T-helper 1 cell treated with Interleukin-12 subunit alpha and Interleukin-12 subunit beta and Interleukin-4 antibody, amounts not matched to agents 30 ng/mL and 1 ng/mL, for 36 hours (primary cell): ENCODE data around the gene ST6GALNAC5. TPM values are rescaled to one million over a fixed set of nuclear protein-coding genes. Genes with fewer than 3 reads are reported as not detected.
"Not testable (repeated sequence)": the region's sequence is repeated elsewhere in the genome, so short reads cannot be mapped to it uniquely, and the experiment has no call there.

Source experiments
- intact Hi-C: fragments of 100-400 bp; cut with micrococcal nuclease; formaldehyde crosslinking; loops from one replicate; pipeline ENCODE4 v1.15.1; 2024
- total RNA-seq: library from RNA; stranded (reverse); gene quantifications from 2 replicates; pipeline ENCODE4 v1.2.3, GENCODE V29; 2022

ST6GALNAC5 gene
- total RNA-seq, 1 donor from 2014 or later = not detected

DNA sequence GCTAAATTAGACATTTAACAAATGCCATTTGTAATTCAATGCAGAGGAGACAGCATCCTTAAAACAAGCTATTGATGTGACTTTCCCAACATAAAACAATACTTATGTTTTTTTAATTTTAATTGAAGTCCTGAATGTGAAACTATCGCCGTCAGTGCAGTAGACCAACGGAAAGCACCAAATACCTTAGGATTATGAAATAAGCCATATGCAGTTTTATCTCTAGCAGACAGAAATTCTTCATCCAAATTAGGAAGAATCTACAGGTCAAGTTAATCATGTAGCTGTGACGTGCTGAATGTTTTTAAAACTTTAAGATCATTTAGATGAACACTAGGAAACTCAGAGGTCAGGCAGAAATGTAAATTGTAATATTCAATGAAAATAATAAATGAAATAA lies 714 bp upstream of the ST6GALNAC5 start:
- intact Hi-C loops = no loop called here

GRCh38 chr1:76868154-76868882 lies 1.0 kb downstream of the ST6GALNAC5 start:
- intact Hi-C loops = loop anchor here (1.0 kb wide), 1 partner anchor 714 kb away; no protein-coding TSS in a partner anchor

DNA sequence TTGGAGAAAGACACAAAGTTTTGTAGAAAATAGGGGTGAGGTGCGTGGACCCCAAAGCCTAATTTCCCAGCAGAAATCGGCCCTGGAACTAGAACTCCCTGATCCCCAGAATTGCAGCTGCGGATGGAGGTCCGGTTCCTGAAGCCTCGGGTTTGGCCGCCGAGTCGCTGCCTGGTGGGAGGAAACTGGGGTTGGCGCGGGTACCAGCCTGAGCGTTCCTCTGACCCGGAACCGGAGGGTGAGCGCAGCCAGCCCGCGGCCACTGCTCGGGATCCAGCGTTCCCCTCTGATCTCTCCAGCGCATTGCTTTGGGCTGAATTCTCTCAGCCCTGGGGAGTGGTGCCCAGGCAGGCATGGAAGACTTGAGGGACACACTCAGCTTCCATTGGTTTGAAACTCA lies 1.6 kb downstream of the ST6GALNAC5 start:
- intact Hi-C loops = loop anchor here (1.0 kb wide), 1 partner anchor 715 kb away; no protein-coding TSS in a partner anchor

- intact Hi-C loops = no loop called here
Observed at GRCh38 chr1:76870037-76870436, 2.8 kb downstream of the ST6GALNAC5 start.

- intact Hi-C loops = no loop called here
Observed at GRCh38 chr1:76871355-76871974, 4.2 kb downstream of the ST6GALNAC5 start.

GRCh38 chr1:76872944-76873343 lies 5.7 kb downstream of the ST6GALNAC5 start:
- intact Hi-C loops = no loop called here

- intact Hi-C loops = no loop called here
Observed at GRCh38 chr1:76876655-76877395, 9.5 kb downstream of the ST6GALNAC5 start.

- intact Hi-C loops = not testable (repeated sequence)
Observed at GRCh38 chr1:76879014-76879413, 11.7 kb downstream of the ST6GALNAC5 start.

DNA sequence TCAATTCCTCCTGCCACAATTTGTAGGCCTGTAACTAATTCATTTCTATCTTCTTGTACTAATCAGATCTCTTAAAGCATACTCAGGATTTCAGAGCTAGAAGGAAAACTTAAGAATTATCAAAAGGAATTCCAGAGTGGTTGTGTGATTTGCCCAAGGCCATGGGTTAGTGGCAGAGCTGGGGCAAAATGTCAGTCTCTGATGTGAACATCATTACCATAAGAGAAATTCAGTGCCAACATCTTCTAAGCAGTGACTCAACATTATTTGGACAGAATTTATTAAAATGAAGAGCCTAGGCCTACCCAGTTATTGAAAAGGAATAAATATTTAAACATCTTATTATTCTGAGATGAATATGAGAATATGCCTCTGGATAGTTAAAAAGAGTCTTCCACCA lies 14.5 kb downstream of the ST6GALNAC5 start:
- intact Hi-C loops = no loop called here

DNA sequence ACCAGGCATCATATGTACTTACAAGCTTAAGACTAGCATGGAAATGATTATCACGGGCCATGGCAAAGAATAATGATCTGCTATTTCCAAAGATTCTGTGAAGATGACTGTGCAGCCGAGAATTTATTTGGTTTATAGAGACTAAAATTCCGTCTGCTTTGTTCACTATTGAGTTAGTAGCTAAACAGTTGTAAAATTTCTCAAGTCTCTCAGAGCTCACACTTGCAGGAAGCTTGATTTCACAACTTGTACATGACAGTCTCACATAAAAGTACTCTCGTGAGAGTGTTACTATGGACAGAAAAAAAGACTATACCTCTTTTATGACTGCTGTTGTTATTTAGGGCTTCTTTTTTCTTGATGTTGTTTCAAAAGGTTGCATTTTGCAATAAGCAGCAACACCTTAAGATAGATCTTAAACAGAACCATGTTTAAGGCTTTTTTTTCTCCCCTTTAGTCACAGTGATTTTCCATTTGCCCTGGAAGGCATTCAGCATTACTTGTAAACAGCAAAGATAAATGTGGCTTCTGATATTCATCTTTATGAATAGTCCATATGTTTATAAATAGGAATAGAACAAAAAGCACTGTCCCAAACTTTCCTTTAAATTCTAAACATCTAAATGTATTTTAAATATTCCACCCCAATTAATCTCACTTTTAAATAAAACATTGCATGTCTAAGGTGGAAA lies 24.8 kb downstream of the ST6GALNAC5 start:
- intact Hi-C loops = no loop called here

GRCh38 chr1:76892675-76893074 lies 25.4 kb downstream of the ST6GALNAC5 start:
- intact Hi-C loops = no loop called here

DNA sequence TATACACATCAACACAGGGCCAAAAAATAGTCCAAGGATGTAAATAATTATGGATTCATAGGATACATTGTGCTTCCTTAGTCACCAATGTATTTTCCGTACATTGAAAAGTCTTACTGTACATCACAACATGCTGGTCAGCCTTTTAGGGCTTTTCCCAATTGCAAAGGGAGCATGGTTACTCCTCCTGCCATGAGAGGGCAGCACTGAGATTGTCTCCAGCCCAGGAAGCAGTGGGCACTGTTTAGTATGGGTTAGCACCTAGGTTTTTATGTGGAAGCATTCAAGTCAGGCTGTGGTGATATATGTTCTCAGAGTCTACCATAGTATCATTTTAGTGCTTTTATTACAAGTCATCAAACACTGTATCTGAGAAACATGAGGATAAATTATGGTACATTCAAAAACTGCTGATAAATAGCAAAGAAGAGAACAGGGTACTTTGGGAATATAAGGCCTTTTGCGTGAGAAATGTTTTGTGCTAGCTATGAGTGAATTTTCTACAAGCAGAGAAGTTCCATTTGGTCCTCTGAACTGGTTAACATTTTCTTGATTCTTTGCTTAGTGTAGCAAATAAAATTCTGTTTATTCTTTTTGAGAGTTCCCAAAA lies 34.0 kb downstream of the ST6GALNAC5 start:
- intact Hi-C loops = loop anchor here (1.0 kb wide), 4 partner anchors 225 to 747 kb away; no protein-coding TSS in a partner anchor

- intact Hi-C loops = no loop called here
Observed at GRCh38 chr1:76905876-76906595, 38.8 kb downstream of the ST6GALNAC5 start.

GRCh38 chr1:76909311-76909710 lies 42.0 kb downstream of the ST6GALNAC5 start:
- intact Hi-C loops = no loop called here

- intact Hi-C loops = no loop called here
Observed at GRCh38 chr1:76919085-76919484, 51.8 kb downstream of the ST6GALNAC5 start.

- intact Hi-C loops = no loop called here
Observed at GRCh38 chr1:76921590-76921989, 54.3 kb downstream of the ST6GALNAC5 start.

DNA sequence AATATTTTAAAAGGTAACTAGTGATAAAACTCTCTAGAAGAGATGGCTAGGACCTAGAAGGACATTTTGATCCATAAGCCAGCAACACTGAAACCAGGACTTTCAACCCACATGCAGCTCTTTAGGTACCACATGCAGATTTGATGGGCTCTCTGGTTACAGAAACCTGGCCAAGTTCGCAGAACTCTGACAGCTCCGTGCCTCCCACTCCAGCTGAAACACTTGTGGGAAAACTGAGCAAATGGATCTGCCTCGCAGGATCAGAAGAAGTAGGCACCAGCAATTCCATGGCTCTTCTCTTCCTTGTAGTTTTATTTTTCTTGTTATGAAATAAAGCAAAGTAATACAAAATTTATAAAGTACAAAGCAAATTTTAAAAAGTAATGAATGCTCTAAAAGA lies 58.5 kb downstream of the ST6GALNAC5 start:
- intact Hi-C loops = no loop called here

DNA sequence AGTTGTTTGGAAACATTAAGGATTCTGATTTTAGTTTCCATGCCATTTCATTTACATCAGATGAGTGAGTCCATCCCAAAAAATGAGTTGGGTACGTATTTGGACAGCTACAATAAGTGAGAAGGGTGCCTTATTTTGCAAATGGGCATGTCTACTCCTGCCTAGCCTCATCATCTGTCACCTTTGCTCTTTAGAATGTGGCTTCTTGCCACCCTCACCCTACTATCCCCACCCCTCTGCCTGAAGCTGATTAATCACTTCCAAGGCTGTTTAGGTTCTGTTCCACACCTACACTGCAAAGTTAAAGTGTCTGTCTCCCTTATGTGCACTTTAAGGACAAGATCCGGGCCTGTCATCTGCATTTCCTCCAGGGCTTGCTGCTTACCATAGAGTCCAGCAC lies 61.2 kb downstream of the ST6GALNAC5 start:
- intact Hi-C loops = no loop called here

DNA sequence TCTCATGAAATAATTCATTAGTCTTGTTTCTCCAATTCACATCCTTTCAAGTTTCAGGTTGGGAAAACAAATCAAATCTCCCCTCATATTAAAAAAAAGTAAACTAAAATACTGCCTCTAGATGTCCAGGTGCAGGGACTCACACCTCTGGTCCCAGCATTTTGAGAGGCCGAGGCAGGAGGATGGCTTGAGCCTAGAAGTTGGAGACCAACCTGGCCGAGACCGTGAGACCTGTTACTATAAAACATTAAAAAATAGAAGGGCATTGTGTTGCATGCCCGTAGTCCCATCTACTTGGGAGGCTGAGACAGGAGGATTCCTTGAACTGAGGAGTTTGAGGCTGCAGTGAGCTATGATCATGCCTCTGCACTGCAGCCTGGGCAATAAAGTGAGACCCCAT lies 61.9 kb downstream of the ST6GALNAC5 start:
- intact Hi-C loops = no loop called here
